ENCODE results near the gene MBNL2. TPM values are rescaled to one million over a fixed set of nuclear protein-coding genes. Genes with fewer than 3 reads are reported as not detected.

Gene MBNL2
- total RNA-seq, 4 donors from 2014 or later = 92.8 to 132 (median 101) TPM

DNA sequence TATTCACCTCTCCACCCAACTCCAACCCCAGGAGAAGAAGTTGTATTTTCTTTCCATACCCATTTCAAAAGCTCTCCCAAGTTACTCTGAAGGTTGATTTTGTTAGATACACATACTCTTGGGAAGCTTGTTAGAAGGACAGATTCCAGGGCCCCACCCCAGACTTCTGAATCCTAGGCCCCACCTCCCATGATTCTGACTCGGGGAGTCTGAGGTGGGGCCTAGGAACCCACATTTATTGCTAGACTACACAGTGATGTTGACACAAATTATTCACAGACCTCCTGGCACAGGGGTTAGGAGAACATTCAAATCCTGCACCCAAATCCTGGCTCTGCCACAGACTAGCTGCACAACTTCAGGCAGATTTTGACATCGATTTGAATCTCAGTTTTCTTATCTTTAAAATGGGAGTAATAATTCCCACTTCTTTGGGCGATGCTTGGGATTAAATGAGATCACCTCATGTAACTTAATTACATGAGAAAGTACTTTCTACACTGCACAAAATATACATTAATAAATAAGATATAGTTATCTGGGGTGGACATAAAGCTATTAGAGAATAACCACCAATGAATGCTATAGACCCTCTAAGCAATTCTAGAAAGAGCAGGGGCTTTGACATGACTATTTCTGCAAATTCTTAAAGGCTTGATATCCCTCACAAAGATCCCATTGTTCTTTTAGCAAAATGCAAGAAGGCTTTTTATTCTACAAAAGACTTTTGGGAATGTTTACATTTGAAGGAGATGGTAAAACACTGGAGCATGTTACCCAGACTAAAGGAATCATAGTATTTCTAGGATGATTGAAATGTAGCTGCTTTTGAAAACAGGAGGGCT is 18.0 kb downstream of the MBNL2 start:
- 72% methylated on average over 3 of the region's 3 CpGs for whole genome bisulfite sequencing
- intact Hi-C loops (cut with DNase I) = no loop called here

DNA sequence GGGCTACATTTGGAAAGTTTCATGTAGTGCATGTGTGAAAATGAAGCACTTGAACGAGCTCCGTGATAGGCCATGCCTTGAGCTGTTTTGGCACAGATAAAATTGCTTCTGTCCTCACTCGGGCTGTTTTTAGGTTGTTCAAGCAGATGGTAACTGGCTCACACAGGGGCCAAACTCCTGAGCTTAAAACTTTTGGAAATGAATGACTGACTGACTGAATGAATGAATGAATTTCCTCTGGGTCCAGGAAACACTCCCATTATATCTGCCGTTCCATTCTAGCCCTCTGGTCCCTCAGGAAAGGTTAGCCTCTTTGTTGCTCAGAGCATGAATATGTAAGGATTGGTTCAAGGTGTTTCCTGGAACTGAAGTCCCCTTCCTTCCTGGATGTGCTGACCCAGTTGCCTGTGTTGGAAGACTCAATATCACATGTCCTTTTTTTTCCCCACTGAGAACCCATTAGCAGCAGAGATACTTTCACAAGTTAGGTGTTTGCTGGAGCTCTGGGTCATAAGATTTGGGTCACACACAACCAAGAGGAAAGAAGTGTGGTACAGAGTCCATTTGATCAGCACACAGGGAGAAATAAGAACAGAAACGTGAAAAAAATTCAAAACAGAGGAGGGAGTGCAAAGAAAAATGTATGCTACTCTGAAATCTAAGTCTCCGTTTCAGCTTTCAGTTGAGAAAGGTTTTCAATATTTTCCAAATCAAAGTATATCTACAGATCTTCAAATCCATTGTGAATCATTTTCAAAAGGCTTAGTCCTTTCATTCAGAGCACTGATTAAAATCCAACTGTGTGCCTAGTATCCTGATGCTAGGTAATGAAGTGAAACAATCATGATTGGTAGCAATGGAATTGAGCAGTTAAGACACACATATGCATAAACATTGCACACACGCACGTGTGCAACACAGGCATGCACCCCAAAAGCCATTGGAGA is 18.9 kb downstream of the MBNL2 start:
- H3K9me3 ChIP-seq = no peaks in the 10 kb centered on the region
- intact Hi-C loops (cut with DNase I) = no loop called here
- H3K27me3 ChIP-seq = no peaks in the 10 kb centered on the region
- TF ChIP-seq POLR2A (IDR thresholded peaks at IDR 0.05; ENCODE audit: low read depth) (no peak), EP300 (IDR thresholded peaks at IDR 0.05) (no peak), POLR2AphosphoS5 (IDR thresholded peaks at IDR 0.05) (no peak)
- TF ChIP-seq, protein P1, sequence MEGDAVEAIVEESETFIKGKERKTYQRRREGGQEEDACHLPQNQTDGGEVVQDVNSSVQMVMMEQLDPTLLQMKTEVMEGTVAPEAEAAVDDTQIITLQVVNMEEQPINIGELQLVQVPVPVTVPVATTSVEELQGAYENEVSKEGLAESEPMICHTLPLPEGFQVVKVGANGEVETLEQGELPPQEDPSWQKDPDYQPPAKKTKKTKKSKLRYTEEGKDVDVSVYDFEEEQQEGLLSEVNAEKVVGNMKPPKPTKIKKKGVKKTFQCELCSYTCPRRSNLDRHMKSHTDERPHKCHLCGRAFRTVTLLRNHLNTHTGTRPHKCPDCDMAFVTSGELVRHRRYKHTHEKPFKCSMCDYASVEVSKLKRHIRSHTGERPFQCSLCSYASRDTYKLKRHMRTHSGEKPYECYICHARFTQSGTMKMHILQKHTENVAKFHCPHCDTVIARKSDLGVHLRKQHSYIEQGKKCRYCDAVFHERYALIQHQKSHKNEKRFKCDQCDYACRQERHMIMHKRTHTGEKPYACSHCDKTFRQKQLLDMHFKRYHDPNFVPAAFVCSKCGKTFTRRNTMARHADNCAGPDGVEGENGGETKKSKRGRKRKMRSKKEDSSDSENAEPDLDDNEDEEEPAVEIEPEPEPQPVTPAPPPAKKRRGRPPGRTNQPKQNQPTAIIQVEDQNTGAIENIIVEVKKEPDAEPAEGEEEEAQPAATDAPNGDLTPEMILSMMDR (IDR thresholded peaks at IDR 0.05) = no peak
- H3K4me3 ChIP-seq = no peak overlapping the region
- peaks cover 92 to 100% (median 100%) of the 10 kb centered on the region in 4 donors for H3K4me1 ChIP-seq
- WGBS = 46% methylated on average over 8 of the region's 8 CpGs
- H3K36me3 ChIP-seq = no peaks in the 10 kb centered on the region
- DNase-seq (ENCODE audit: extremely low spot score) = no peak
- peak overlapping the region; percentile 75 to 79 (median 76) for H3K27ac ChIP-seq (replicated peaks in 1 of 4)

More for the DNA sequence above, 18.0 kb downstream of the MBNL2 start:
- no peaks in the 10 kb centered on the region for H3K9me3 ChIP-seq
- no peak overlapping the region for H3K4me3 ChIP-seq
- no peaks in the 10 kb centered on the region for H3K36me3 ChIP-seq
- no peaks in the 10 kb centered on the region for H3K27me3 ChIP-seq
- peak overlapping the region; percentile 75 to 79 (median 76) for H3K27ac ChIP-seq (replicated peaks in 1 of 4)
- H3K4me1 ChIP-seq = peaks cover 94 to 100% (median 100%) of the 10 kb centered on the region in 4 donors
- DNase-seq (ENCODE audit: extremely low spot score) = no peak
- TF ChIP-seq, protein P1 (IDR thresholded peaks at IDR 0.05) = no peak
- no peak for TF ChIP-seq EP300 (IDR thresholded peaks at IDR 0.05)
- no peak for TF ChIP-seq POLR2A (IDR thresholded peaks at IDR 0.05; ENCODE audit: low read depth)
- TF ChIP-seq POLR2AphosphoS5 (IDR thresholded peaks at IDR 0.05) = no peak

DNA sequence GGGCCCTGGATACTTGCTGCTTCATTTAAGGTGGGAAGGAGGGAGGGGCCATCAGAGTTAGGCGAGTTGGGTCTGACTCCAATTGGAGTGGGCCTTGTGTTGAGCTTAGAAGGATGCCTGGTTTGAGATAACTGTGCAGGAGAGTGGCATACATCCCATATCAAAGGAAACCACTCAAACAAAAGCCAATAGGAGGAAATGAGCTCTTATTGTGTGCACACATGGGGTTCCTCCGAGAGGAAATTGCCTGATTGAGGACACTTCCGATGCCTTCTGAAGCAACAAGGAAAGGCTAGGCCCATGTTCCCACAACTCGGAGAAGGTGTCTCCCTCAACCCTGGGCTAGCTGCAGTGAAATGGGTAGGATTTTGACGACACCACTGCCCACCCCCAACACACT is 19.6 kb downstream of the MBNL2 start:
- no peak for TF ChIP-seq EP300 (IDR thresholded peaks at IDR 0.05)
- TF ChIP-seq, protein P1 (IDR thresholded peaks at IDR 0.05) = no peak
- TF ChIP-seq POLR2AphosphoS5 (IDR thresholded peaks at IDR 0.05) = peak; percentile 42 to 60
- no peak for TF ChIP-seq POLR2A (IDR thresholded peaks at IDR 0.05; ENCODE audit: low read depth)
- peak overlapping the region; percentile 75 to 79 (median 76) for H3K27ac ChIP-seq (replicated peaks in 1 of 4)
- 90% methylated on average over 5 of the region's 5 CpGs for WGBS
- DNase-seq (ENCODE audit: extremely low spot score) = no peak
- no peaks in the 10 kb centered on the region for H3K36me3 ChIP-seq
- no peaks in the 10 kb centered on the region for H3K9me3 ChIP-seq
- intact Hi-C loops (cut with DNase I) = no loop called here
- no peaks in the 10 kb centered on the region for H3K27me3 ChIP-seq
- peaks cover 89 to 100% (median 100%) of the 10 kb centered on the region in 4 donors for H3K4me1 ChIP-seq
- H3K4me3 ChIP-seq = no peak overlapping the region

DNA sequence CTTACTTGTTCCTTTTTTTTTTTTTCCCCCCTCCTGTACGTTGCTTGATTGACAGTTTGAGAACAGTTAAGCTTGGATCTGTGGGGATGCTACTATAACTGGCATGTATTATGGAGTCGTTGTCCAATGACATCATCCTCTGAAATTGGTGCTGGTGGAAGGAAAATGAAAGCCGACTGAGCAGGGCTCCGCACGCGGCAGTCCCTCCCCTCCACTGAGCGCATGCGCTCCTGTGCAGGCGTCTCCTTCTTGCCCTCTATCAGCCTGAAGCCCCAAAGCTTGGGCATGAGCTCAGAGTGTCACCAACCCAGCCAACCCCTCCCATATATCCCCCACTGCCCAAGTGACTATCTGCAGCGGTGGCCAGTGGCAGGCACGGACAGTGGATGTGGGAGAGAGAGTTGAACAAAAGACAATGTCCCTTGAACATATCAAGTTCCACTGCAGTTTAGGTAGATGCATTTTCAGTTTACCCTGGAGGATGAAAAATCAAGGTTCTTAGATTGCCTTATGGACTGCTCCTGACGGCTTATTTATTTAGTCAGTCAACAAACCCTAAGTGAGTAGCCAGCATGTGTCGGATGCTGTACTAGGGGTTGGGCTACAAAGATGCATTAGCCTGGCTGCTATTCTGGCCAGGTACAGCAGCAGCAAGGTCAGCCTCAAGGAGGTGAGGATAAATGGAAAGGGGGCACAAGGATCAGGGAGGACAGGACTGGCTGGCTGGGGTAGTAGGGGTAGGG is 20.8 kb downstream of the MBNL2 start:
- intact Hi-C loops (cut with DNase I) = no loop called here
- Histone ChIP-seq H3K36me3 (no peaks in the 10 kb centered on the region), H3K9me3 (no peaks in the 10 kb centered on the region), H3K27me3 (no peaks in the 10 kb centered on the region), H3K27ac (replicated peaks in 1 of 4) (peak overlapping the region; percentile 75 to 79 (median 76)), H3K4me1 (peaks cover 86 to 100% (median 98%) of the 10 kb centered on the region in 4 donors), H3K4me3 (peak overlapping the region in 2 of 4 donors; percentile 12 to 21)
- WGBS = 66% methylated on average over 13 of the region's 13 CpGs
- peak; percentile 5 to 29 for TF ChIP-seq POLR2AphosphoS5 (IDR thresholded peaks at IDR 0.05)
- TF ChIP-seq POLR2A (IDR thresholded peaks at IDR 0.05; ENCODE audit: low read depth) = no peak
- DNase-seq (ENCODE audit: extremely low spot score) = no peak
